GM21526 (cell line): Measurements from ENCODE around the gene PTPRG.

ENCODE experiments used
- ATAC-seq: cut with Tn5 transposase; IDR thresholded peaks from one replicate; pipeline ENCODE4 v1.9.1; 2021; ENCODE audit warnings: moderate library complexity; ENCODE audit not compliant: unreplicated experiment, low FRiP score

PTPRG gene

DNA sequence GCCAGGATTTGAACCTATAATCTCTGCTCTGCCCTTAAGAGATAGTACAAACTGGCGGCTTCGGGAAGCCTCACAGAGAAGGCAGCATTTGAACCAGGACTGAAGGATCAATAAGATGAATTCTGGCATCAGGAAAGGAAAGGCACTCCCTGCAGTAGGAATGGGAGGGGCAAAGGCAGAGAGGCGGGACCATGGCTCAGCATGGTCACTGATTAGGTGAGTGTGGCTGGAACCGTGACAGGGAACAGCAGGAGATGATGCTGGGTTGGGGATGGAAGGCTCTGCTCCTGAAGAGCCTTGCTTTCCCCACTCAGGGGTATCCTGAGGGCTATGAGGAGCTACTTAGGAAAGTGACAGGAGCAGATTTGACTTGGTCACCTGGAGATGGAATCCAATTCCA is 653.5 kb downstream of the PTPRG start:
- no peak for ATAC-seq

DNA sequence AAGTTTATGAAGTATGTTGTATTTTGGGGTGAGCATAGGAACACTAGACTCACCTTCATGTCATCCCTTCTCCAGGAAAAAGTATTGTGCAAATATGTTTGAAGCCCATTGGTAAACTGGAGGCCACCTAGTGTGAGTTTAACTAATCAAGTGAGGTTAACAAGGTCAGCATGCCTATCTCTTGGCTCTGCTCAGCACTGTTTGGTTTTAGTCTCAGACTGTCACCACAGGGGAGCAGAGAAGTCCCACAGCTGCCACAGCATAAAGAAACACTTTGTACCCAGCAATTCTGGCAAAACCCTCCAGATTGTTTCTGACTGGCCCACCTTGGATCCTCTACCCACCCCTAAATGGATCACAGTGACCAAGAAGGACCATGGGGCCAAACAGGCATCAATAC is 659.2 kb downstream of the PTPRG start:
- no peak for ATAC-seq

GRCh38 chr3:62225051-62225450 is 663.7 kb downstream of the PTPRG start:
- ATAC-seq, result no peak

DNA sequence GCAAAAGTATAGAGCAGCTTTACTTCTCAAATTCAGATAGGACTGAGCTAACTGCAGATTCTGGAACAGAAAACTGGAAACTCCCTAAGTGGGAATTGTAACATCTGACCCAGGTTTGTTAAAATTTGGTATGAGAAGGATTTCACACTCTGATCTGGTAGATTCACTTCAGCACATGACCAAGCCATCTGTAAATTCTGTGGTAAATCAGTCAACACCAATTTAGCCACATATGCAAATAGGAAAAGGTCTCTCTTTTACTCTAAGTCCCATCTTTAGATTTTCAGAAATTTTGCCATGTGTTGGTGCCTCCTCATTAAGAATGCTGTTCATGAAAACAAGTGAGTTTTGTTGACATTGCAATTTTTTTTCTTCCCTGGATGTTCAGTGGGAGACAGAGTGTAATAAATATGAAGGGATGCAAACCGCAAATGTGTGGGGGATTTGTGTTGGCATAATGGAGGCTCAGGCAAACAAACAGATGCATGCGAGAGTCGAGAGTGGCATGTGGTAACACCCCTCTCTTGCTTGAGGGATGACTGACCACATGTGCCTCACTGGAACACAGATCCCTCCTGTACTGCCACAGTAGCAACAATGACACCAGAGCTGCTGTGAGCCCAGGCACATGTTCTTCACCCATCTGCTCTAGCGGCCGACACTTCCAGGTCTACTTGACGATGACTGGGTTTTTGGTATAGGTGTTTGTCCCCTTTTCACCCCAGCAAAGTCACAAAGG is 665.4 kb downstream of the PTPRG start:
- ATAC-seq, result no peak

DNA sequence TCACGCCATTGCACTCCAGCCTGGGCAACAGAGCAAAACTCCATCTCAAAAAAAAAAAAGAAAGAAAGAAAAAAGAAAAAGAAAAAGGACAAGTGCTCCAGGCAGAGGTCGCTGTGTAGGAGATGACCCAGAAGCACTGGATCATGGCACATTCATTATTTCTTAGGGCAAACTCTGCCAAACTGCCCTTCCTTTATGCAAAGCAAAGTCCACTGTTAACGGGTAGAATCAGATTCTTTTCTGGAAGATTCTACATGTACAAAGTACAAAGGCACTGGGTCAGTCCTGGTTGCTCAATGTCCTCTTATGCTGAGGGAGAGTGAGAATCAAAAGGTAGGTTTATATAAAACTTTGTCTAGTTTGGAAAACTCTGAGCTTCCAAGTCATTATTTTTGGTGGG is 667.1 kb downstream of the PTPRG start:
- ATAC-seq, result no peak

DNA sequence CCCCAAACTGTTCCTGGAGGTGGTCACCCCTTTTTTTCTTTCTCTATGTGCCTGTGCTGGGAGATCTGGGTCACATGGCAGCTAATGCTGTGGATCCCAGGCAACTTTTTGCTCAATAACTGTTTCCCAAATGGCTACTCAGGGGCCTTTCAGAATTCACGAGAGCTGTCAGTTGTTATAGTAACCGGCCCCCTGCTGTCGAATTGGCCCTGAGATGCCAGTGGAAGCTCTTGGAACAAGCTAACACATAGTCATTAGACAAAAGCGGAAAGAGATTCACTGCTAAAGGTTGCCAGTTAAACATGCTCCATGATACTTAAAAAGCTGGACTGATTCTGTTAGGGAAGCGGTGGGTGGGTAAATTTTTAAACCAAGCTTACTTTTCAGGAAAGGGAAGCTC is 667.8 kb downstream of the PTPRG start:
- no peak for ATAC-seq

- no peak for ATAC-seq
These were observed 668.5 kb downstream of the PTPRG start for GRCh38 chr3:62229908-62230307.

DNA sequence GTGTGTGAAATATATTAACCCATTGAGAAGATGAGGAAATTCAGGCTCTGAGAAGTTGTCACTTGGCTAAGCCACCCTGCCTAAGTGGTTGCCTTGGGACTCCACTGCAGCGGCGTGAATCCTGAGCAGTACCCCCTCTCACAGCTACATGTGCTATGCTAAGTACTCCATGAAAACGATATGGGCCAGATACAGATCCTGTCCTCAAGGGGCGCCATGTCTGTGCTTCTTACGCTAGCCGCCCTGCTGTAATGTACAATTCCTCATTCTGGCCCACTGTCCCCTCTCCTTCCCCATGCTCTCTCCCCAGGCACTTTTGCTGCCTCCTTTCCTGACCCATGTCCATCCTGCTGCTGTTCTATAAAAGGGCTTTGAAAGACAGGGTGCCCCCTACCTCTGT is 671.7 kb downstream of the PTPRG start:
- ATAC-seq, result no peak

GRCh38 chr3:62236016-62236415 is 674.6 kb downstream of the PTPRG start:
- ATAC-seq, result no peak

DNA sequence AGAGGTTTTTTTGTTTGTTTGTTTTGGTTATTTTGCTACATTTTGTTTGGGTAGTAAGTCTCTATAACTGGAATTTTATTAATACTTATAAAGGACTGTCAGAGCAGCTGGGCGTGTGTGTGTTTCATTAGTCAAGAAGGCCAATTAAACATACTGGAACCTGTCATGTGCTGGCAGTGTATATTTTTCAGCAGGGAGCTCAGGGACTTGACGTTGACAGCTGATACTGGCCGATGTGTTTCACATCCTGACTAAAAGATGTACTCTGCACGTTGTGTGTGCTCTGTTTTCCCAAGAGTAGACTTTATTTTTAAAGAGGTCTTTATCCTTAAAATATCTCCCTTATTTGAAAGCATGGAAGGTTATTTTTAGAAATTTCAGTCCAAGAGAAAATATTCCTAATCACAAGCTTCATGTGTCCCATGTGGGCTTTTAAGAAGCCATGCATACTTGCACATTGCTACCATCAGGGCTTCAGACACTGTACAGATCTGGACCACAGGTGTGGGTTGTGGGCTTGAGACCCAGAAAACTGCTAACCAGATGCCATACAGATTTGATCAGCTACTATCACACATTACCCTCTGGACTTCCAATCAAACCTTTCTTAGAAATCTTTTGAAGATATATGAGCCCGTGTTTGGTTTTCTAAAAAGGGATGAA is 676.0 kb downstream of the PTPRG start:
- ATAC-seq, result no peak

DNA sequence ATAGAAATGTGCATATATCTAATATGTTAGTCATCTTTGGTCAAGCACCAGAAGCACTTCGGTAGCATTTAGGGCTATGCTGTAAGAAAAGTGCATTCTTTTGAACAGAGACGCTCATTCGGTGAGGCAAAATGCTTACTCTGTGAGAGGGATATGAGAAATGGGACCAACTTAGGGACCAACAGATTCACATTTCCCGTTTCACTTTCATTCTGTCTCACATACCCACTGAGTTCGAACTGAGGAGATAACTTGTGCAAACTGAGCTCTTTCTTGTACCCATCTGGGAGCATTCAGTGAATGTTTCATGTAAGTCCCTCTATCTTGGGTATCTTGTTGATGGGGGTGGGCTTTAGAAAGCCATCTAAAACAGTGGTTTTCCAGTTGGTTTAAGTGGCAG is 676.6 kb downstream of the PTPRG start:
- peak; percentile 79 for ATAC-seq

DNA sequence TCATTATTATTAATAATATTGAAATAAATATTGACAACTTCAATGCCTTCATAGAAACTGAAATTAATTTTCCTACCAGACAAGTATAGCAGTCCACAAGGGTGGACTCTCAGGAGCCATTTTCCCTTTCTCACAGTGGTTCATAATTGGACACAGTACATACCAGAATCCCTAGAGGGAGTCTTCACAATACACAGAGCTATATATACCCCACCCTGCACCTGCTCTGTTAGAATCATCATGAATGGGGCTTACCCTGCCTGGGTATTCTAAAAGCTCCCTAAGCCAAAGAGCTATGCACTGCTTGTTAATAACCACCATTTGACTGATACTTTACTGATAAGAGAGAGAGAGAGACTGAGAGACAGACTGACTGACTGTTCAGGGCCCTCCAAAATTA is 677.1 kb downstream of the PTPRG start:
- no peak for ATAC-seq

- ATAC-seq, result no peak
These were observed 679.9 kb downstream of the PTPRG start for GRCh38 chr3:62241279-62241678.

- ATAC-seq, result no peak
These were observed 681.6 kb downstream of the PTPRG start for GRCh38 chr3:62242831-62243509.

DNA sequence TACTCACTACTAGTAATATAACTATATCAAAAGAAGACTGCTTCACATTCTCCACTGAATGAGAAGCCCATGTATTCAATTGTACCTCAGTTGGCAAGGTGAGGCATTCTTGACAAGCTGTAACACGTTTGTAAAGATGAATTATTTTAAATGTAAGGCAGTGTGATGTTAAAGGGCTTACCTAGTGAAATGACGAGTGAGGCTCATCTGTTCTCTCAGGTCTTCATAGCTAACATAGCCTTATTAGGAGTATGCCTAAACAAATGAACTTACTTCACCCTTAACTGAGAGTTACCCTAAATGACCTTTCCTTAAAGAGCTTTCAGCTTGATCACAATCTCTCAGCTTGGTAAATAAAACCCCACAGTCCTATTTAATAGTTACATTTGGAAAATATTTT is 684.7 kb downstream of the PTPRG start:
- no peak for ATAC-seq

- no peak for ATAC-seq
These were observed 685.6 kb downstream of the PTPRG start for GRCh38 chr3:62246985-62247384.

GRCh38 chr3:62248734-62249483 is 687.5 kb downstream of the PTPRG start:
- no peak for ATAC-seq

- ATAC-seq, result no peak
These were observed 688.1 kb downstream of the PTPRG start for GRCh38 chr3:62249484-62249776.

GRCh38 chr3:62249855-62250543 is 688.6 kb downstream of the PTPRG start:
- no peak for ATAC-seq

DNA sequence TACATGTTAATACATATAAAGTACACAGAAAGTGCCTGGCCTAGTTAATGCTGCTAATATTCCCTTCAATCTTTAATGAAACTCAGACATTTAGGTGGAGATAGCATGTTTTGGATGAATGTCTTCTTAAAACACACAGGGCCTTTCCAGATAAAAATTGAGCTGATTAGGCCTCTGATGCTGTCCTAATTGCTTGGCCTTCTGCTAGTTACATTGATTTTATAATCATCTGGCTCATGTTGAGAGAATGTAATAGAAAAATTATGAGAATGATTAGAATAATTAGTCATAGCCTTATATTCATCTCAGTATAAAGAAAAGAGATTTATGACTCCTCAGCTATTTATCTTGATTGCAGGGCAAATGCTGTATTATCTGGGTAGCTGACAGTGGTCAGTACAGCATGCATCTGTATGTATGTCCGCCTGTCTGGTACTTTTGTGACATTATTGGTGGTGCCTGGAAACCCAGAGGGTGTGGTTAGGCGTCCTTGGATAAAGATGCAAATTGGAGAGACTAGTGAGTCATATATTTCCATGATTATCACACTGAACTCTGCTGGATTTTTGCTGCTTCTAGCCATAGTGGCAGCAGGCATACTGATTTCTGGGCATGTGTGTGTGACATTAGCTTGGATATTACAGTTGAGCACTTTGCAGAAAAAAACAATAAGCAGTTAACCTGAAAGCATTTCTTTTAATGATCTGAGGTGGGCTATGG is 691.2 kb downstream of the PTPRG start:
- no peak for ATAC-seq
